ENCODE results near the gene DLG2.

Gene DLG2

GRCh38 chr11:83483808-83484207 is 2143.3 kb downstream of the DLG2 start:
- Histone ChIP-seq H3K27ac (replicated peaks) (no peak overlapping the region), H3K4me3 (replicated peaks; ENCODE audit: insufficient read depth, low read length) (no peak overlapping the region), H3K27me3 (ENCODE audit: insufficient read depth, poor library complexity, severe bottlenecking) (no peaks in the 10 kb centered on the region)
- no peak for TF ChIP-seq SPI1 (IDR thresholded peaks at IDR 0.05; ENCODE audit: borderline replicate concordance, low read depth)
- TF ChIP-seq POLR2AphosphoS5 (IDR thresholded peaks at IDR 0.05; ENCODE audit: low read depth), result no peak
- TF ChIP-seq CTCF (IDR thresholded peaks at IDR 0.05; ENCODE audit: insufficient read depth, low read length), result no peak
- TF ChIP-seq REST (IDR thresholded peaks at IDR 0.05; ENCODE audit: insufficient replicate concordance, low read depth), result no peak
- no peak for TF ChIP-seq GABPA (IDR thresholded peaks at IDR 0.05; ENCODE audit: low read depth)
- DNase-seq (ENCODE audit: low read depth in 1 of 2, low spot score in 1 of 2), result no peak

GRCh38 chr11:83480811-83481210 is 2146.3 kb downstream of the DLG2 start:
- TF ChIP-seq CTCF (IDR thresholded peaks at IDR 0.05; ENCODE audit: insufficient read depth, low read length), result no peak
- no peak for TF ChIP-seq REST (IDR thresholded peaks at IDR 0.05; ENCODE audit: insufficient replicate concordance, low read depth)
- TF ChIP-seq SPI1 (IDR thresholded peaks at IDR 0.05; ENCODE audit: borderline replicate concordance, low read depth), result no peak
- no peak for TF ChIP-seq POLR2AphosphoS5 (IDR thresholded peaks at IDR 0.05; ENCODE audit: low read depth)
- no peak for TF ChIP-seq GABPA (IDR thresholded peaks at IDR 0.05; ENCODE audit: low read depth)
- H3K4me3 ChIP-seq (replicated peaks; ENCODE audit: insufficient read depth, low read length), result no peak overlapping the region
- DNase-seq (ENCODE audit: low read depth in 1 of 2, low spot score in 1 of 2), result no peak
- H3K27ac ChIP-seq (replicated peaks), result no peak overlapping the region
- no peaks in the 10 kb centered on the region for H3K27me3 ChIP-seq (ENCODE audit: insufficient read depth, poor library complexity, severe bottlenecking)

GRCh38 chr11:83480251-83480650 is 2146.9 kb downstream of the DLG2 start:
- no peak for DNase-seq (ENCODE audit: low read depth in 1 of 2, low spot score in 1 of 2)
- no peak overlapping the region for H3K4me3 ChIP-seq (replicated peaks; ENCODE audit: insufficient read depth, low read length)
- H3K27ac ChIP-seq (replicated peaks), result no peak overlapping the region
- TF ChIP-seq SPI1 (IDR thresholded peaks at IDR 0.05; ENCODE audit: borderline replicate concordance, low read depth), result no peak
- no peak for TF ChIP-seq CTCF (IDR thresholded peaks at IDR 0.05; ENCODE audit: insufficient read depth, low read length)
- TF ChIP-seq GABPA (IDR thresholded peaks at IDR 0.05; ENCODE audit: low read depth), result no peak
- TF ChIP-seq POLR2AphosphoS5 (IDR thresholded peaks at IDR 0.05; ENCODE audit: low read depth), result no peak
- no peak for TF ChIP-seq REST (IDR thresholded peaks at IDR 0.05; ENCODE audit: insufficient replicate concordance, low read depth)
- no peaks in the 10 kb centered on the region for H3K27me3 ChIP-seq (ENCODE audit: insufficient read depth, poor library complexity, severe bottlenecking)
